Osteoblast (primary cell): ENCODE results near the gene DPM1. TPM values are rescaled to one million over a fixed set of nuclear protein-coding genes. Genes with fewer than 3 reads are reported as not detected.

Experiments
- DNase-seq: peaks from one replicate; pipeline ENCODE4 v3.0.0; 2011; ENCODE audit warnings: low spot score, mixed read lengths; ENCODE audit not compliant: insufficient read length; ENCODE audit errors: missing footprints
- H2AFZ ChIP-seq: 2 replicates; pipeline ENCODE4 v1.6.0; 2011; ENCODE audit warnings: mild to moderate bottlenecking, low read length
- H3K27ac ChIP-seq: 2 replicates; pipeline ENCODE4 v1.5.1; 2011; ENCODE audit warnings: mild to moderate bottlenecking, low read depth, low read length, moderate library complexity
- H3K27me3 ChIP-seq: 2 replicates; pipeline ENCODE4 v1.6.0; 2012; ENCODE audit warnings: mild to moderate bottlenecking, control low read depth, inconsistent platforms, low read length, moderate library complexity; ENCODE audit not compliant: insufficient read depth
- H3K36me3 ChIP-seq: 2 replicates; pipeline ENCODE4 v1.5.1; 2011; ENCODE audit warnings: mild to moderate bottlenecking, low read length, control low read depth, moderate library complexity; ENCODE audit not compliant: insufficient read depth
- H3K4me1 ChIP-seq: 2 replicates; pipeline ENCODE4 v1.5.1; 2011; ENCODE audit warnings: mild to moderate bottlenecking, low read length, control low read depth, moderate library complexity; ENCODE audit not compliant: insufficient read depth
- H3K4me2 ChIP-seq: 2 replicates; pipeline ENCODE4 v1.6.0; 2011; ENCODE audit warnings: mild to moderate bottlenecking, low read length; ENCODE audit not compliant: insufficient read depth
- H3K4me3 ChIP-seq: fragments of 200-600 bp; sonication (generic); 3 replicates; pipeline ENCODE4 v1.5.1; 2012; ENCODE audit warnings: mild to moderate bottlenecking, low read length, inconsistent platforms; ENCODE audit not compliant: insufficient read depth
- H3K79me2 ChIP-seq: 2 replicates; pipeline ENCODE4 v1.6.0; 2012; ENCODE audit warnings: mild to moderate bottlenecking, low read length, control low read depth, inconsistent platforms; ENCODE audit not compliant: insufficient read depth
- H3K9me3 ChIP-seq: 2 replicates; pipeline ENCODE4 v1.5.1; 2011; ENCODE audit warnings: low read depth, low read length, control low read depth
- H4K20me1 ChIP-seq: 2 replicates; pipeline ENCODE4 v1.6.0; 2012; ENCODE audit warnings: mild to moderate bottlenecking, low read length, control low read depth; ENCODE audit not compliant: insufficient read depth
- total RNA-seq: library from RNA; depleted of rRNA; stranded (reverse); fragments of >200 nt; gene quantifications from 2 replicates; pipeline ENCODE4 v1.2.3, GENCODE V29; 2012
- TF ChIP-seq, protein P1 (sequence below): IDR thresholded peaks from 2 replicates; pipeline ENCODE4 v1.5.1; 2011; ENCODE audit warnings: mild to moderate bottlenecking, low read depth, low read length, moderate library complexity; ENCODE audit errors: extremely low read depth

The DPM1 gene
- total RNA-seq, 1 donor, result 53.2 TPM

DNA sequence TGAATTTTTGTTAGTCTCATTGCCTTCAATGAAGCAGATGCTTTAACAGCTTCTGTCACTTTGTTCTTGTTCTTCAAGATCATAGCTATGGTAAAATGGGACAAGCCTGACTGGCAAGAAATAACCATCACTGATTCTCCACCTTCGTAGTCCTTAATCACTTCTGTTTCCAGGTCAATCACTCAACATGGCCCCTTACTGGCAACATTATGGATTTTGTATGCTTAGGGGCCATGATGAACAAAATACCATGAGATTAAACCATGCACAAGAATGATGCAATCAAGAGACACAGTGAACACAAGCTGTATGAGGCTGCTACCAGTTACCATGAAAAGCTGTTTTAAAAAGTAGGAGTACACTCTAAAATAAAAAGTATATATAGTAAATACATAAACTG lies 59.9 kb downstream of the DPM1 start:
- Histone ChIP-seq H3K4me1 (no peaks in the 10 kb centered on the region), H3K27ac (no peak overlapping the region), H3K27me3 (no peaks in the 10 kb centered on the region), H3K79me2 (peaks cover 91% of the 10 kb centered on the region), H2AFZ (no peak overlapping the region), H3K36me3 (peaks cover 81% of the 10 kb centered on the region), H4K20me1 (peaks cover 62% of the 10 kb centered on the region), H3K9me3 (no peaks in the 10 kb centered on the region), H3K4me3 (no peak overlapping the region), H3K4me2 (no peak overlapping the region)
- TF ChIP-seq, protein P1, sequence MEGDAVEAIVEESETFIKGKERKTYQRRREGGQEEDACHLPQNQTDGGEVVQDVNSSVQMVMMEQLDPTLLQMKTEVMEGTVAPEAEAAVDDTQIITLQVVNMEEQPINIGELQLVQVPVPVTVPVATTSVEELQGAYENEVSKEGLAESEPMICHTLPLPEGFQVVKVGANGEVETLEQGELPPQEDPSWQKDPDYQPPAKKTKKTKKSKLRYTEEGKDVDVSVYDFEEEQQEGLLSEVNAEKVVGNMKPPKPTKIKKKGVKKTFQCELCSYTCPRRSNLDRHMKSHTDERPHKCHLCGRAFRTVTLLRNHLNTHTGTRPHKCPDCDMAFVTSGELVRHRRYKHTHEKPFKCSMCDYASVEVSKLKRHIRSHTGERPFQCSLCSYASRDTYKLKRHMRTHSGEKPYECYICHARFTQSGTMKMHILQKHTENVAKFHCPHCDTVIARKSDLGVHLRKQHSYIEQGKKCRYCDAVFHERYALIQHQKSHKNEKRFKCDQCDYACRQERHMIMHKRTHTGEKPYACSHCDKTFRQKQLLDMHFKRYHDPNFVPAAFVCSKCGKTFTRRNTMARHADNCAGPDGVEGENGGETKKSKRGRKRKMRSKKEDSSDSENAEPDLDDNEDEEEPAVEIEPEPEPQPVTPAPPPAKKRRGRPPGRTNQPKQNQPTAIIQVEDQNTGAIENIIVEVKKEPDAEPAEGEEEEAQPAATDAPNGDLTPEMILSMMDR, result no peak
- DNase-seq, result no peak

DNA sequence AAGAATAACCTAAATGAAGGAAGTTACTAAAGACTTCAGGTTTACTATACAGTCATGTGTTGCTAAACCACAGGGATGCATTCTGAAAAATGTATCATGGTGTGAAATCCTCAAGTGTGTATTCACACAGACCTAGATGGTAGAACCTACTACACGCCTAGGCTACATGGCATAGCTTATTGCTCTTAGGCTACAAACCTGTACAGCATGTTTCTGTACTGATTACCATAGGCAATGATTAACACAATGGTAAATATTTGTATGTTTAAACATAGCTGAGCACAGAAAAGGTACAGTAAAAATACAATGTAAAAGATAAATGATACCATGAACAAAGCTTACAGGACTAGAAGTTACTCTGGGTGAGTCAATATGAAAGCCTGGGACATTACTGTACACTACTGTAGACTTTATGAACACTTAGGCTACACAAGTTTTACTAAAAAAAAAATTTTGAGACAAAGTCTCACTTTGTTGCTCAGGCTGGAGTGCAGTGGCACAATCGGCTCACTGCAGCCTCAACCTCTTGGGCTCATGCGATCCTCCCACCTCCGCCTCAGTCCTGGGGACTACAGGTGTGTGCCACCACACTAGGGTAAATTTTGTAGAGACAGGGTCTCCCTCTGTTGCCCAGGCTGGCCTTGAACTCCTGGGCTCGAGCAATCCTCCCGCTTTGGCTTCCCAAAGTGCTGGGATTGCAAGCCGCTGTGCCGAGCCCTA lies 63.1 kb downstream of the DPM1 start:
- H3K27me3 ChIP-seq, result no peaks in the 10 kb centered on the region
- H3K79me2 ChIP-seq, result peaks cover 84% of the 10 kb centered on the region
- peaks cover 59% of the 10 kb centered on the region for H4K20me1 ChIP-seq
- H3K9me3 ChIP-seq, result no peaks in the 10 kb centered on the region
- H3K27ac ChIP-seq, result no peak overlapping the region
- no peak overlapping the region for H3K4me3 ChIP-seq
- no peak overlapping the region for H2AFZ ChIP-seq
- DNase-seq, result no peak
- H3K4me1 ChIP-seq, result no peaks in the 10 kb centered on the region
- H3K4me2 ChIP-seq, result no peak overlapping the region
- TF ChIP-seq, protein P1, result no peak
- peaks cover 81% of the 10 kb centered on the region for H3K36me3 ChIP-seq

GRCh38 chr20:50893620-50894019 lies 64.7 kb downstream of the DPM1 start:
- Histone ChIP-seq H3K4me2 (no peak overlapping the region), H3K79me2 (peaks cover 74% of the 10 kb centered on the region), H3K27ac (no peak overlapping the region), H3K9me3 (no peaks in the 10 kb centered on the region), H2AFZ (no peak overlapping the region), H3K27me3 (no peaks in the 10 kb centered on the region), H3K4me3 (no peak overlapping the region), H3K36me3 (peaks cover 80% of the 10 kb centered on the region), H3K4me1 (no peaks in the 10 kb centered on the region), H4K20me1 (peaks cover 61% of the 10 kb centered on the region)
- TF ChIP-seq, protein P1, result no peak
- DNase-seq, result no peak

DNA sequence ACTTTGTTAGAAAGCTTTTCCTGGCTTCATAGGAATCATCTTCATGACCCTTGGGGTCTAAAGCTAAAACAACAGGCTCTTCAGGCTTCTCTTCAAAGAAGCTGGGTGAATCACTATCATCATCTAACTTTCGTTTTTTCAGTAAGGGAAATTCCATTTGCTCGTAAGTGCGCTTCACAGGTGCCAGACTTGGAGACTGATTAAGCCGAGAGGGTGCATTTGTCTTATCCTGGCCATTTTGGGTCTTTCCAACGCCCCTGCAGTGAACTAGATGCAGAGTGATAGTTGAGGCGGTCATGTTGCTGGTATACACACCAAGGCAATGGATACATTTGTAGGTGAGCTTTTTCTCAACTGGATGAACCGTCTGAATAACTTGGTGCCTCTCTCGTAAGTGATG lies 65.9 kb downstream of the DPM1 start:
- no peak overlapping the region for H3K4me2 ChIP-seq
- no peak overlapping the region for H3K4me3 ChIP-seq
- peaks cover 77% of the 10 kb centered on the region for H3K36me3 ChIP-seq
- H3K4me1 ChIP-seq, result no peaks in the 10 kb centered on the region
- peaks cover 55% of the 10 kb centered on the region for H4K20me1 ChIP-seq
- H3K27me3 ChIP-seq, result no peaks in the 10 kb centered on the region
- H2AFZ ChIP-seq, result no peak overlapping the region
- H3K9me3 ChIP-seq, result no peaks in the 10 kb centered on the region
- TF ChIP-seq, protein P1, result no peak
- H3K27ac ChIP-seq, result no peak overlapping the region
- peaks cover 62% of the 10 kb centered on the region for H3K79me2 ChIP-seq
- DNase-seq, result no peak
